Measurements from ENCODE around the gene SF3B2. TPM values are rescaled to one million over a fixed set of nuclear protein-coding genes. Genes with fewer than 3 reads are reported as not detected.
"Not testable (repeated sequence)": the region's sequence is repeated elsewhere in the genome, so short reads cannot be mapped to it uniquely, and the experiment has no call there.

The SF3B2 gene
- total RNA-seq, 2 donors from 2014 or later, result 142 TPM

DNA sequence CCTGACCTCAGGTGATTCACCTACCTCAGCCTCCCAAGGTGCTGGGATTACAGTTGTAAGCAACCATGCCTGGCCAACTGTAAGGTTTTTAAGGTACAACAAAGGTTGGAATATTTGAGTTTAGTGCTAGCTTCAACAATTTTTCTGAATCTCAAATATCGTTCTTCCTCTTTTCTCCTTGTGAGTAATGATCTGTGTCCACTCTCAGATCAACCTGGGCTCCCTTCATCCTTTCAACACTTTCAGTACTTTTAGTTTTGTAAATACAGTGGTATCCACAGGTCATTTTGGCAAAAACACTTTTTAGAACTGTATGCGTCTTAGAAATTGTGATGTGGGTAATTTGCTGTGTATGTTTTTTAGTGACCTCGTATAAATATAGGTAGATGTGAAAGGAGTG is 25.8 kb downstream of the SF3B2 start:
- ATAC-seq (ENCODE audit: insufficient number of reproducible peaks, low FRiP score, low read depth) (no peak), DNase-seq (ENCODE audit: low spot score) (no peak)
- TF ChIP-seq, protein P1, sequence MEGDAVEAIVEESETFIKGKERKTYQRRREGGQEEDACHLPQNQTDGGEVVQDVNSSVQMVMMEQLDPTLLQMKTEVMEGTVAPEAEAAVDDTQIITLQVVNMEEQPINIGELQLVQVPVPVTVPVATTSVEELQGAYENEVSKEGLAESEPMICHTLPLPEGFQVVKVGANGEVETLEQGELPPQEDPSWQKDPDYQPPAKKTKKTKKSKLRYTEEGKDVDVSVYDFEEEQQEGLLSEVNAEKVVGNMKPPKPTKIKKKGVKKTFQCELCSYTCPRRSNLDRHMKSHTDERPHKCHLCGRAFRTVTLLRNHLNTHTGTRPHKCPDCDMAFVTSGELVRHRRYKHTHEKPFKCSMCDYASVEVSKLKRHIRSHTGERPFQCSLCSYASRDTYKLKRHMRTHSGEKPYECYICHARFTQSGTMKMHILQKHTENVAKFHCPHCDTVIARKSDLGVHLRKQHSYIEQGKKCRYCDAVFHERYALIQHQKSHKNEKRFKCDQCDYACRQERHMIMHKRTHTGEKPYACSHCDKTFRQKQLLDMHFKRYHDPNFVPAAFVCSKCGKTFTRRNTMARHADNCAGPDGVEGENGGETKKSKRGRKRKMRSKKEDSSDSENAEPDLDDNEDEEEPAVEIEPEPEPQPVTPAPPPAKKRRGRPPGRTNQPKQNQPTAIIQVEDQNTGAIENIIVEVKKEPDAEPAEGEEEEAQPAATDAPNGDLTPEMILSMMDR (IDR thresholded peaks at IDR 0.05), result no peak
- Histone ChIP-seq H3K9me3 (no peaks in the 10 kb centered on the region), H3K27ac (no peak overlapping the region), H3K27me3 (replicated peaks; ENCODE audit: insufficient read depth) (no peaks in the 10 kb centered on the region), H3K36me3 (no peaks in the 10 kb centered on the region), H3K4me3 (no peak overlapping the region), H3K4me1 (ENCODE audit: control insufficient read depth in 1 of 2, low read depth in 2 of 2) (peaks cover 33 to 44% of the 10 kb centered on the region in 2 donors)

DNA sequence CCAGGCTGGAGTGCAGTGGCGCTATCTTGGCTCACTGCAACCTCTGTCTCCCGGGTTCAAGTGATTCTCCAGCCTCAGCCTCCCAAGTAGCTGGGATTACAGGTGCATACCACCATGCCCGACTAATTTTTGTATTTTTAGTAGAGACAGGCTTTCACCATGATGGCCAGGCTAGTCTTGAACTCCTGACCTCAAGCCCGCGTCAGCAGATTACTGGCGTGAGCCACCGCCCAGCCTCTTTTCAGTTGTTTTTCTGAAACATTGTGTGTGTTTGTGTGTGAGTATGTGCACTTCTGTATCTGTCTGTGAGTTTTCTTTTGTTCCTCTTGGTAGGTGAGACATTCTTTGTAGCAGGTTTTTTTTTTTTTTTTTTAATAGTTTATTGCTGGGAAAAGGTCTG is 26.8 kb downstream of the SF3B2 start:
- H3K27me3 ChIP-seq (replicated peaks; ENCODE audit: insufficient read depth); H3K9me3 ChIP-seq; H3K27ac ChIP-seq; H3K4me3 ChIP-seq; ATAC-seq (ENCODE audit: insufficient number of reproducible peaks, low FRiP score, low read depth); H3K36me3 ChIP-seq; DNase-seq (ENCODE audit: low spot score): not testable (repeated sequence)
- peaks cover 43 to 54% of the 10 kb centered on the region in 2 donors for H3K4me1 ChIP-seq (ENCODE audit: control insufficient read depth in 1 of 2, low read depth in 2 of 2)

DNA sequence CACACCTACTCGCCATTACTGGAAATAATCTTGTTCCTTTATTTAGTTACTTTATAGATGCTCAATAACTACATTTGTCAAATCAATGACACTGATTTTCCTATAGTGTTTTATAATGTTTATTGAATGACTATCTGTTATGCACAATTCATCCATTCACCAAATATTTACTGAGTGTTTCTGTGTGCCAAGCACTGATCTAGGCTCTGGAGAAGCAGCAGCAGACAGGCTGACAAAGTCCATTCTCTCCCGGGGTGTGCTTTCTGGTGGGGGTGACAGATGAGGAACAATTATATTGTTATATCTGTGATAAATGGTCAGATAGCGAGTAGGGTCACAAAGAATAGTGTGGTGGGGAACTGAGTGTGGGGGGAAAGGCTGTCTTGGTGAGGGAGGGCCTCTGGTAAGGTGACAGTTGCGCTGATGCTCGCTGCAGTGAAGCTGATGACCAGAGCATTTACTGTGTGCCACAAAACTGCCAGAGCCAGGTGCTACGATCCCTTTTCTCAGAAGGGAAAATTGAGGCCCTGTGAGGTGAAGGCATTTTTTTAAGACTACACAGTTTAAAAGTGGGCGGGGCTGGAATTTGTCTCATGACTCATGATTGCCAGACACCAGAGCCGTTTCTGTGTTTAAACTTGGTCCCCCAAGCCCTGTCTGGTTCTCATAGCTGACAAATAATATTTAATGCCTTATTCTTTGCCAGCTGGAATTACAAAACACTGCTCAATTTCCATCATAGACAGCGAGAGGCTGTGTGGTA is 28.1 kb downstream of the SF3B2 start:
- peak overlapping the region; percentile 37 to 77 for H3K27ac ChIP-seq
- no peak for DNase-seq (ENCODE audit: low spot score)
- no peak overlapping the region for H3K4me3 ChIP-seq
- peaks cover 48 to 67% of the 10 kb centered on the region in 2 donors for H3K4me1 ChIP-seq (ENCODE audit: control insufficient read depth in 1 of 2, low read depth in 2 of 2)
- ATAC-seq (ENCODE audit: insufficient number of reproducible peaks, low FRiP score, low read depth), result peak; percentile 57
- no peaks in the 10 kb centered on the region for H3K27me3 ChIP-seq (replicated peaks; ENCODE audit: insufficient read depth)
- no peaks in the 10 kb centered on the region for H3K36me3 ChIP-seq
- no peaks in the 10 kb centered on the region for H3K9me3 ChIP-seq
- TF ChIP-seq, protein P1 (IDR thresholded peaks at IDR 0.05), result no peak

DNA sequence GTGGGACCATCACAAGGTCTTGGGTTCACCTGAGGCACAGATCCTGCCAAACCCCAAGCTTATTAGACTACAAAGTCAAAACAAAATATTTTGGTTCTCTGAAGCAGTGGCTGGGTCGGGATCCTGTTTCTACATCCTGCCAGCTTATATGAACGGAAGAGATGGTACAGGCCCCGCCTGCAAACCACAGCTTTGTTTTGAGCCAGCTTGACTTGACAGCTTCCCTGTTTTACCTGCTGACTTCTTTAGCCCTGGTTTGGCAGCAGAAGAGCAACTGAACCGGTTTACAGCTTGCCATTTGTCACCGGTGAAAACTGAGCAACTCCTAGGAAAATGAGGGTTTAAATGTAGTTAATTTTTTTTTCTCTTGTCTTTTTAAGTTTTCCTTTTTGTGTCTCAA is 29.3 kb downstream of the SF3B2 start:
- DNase-seq (ENCODE audit: low spot score), result no peak
- peaks cover 47 to 67% of the 10 kb centered on the region in 2 donors for H3K4me1 ChIP-seq (ENCODE audit: control insufficient read depth in 1 of 2, low read depth in 2 of 2)
- no peaks in the 10 kb centered on the region for H3K27me3 ChIP-seq (replicated peaks; ENCODE audit: insufficient read depth)
- no peak for ATAC-seq (ENCODE audit: insufficient number of reproducible peaks, low FRiP score, low read depth)
- TF ChIP-seq, protein P1 (IDR thresholded peaks at IDR 0.05), result no peak
- H3K9me3 ChIP-seq, result no peaks in the 10 kb centered on the region
- no peaks in the 10 kb centered on the region for H3K36me3 ChIP-seq
- H3K27ac ChIP-seq, result peak overlapping the region; percentile 16 to 77
- no peak overlapping the region for H3K4me3 ChIP-seq

DNA sequence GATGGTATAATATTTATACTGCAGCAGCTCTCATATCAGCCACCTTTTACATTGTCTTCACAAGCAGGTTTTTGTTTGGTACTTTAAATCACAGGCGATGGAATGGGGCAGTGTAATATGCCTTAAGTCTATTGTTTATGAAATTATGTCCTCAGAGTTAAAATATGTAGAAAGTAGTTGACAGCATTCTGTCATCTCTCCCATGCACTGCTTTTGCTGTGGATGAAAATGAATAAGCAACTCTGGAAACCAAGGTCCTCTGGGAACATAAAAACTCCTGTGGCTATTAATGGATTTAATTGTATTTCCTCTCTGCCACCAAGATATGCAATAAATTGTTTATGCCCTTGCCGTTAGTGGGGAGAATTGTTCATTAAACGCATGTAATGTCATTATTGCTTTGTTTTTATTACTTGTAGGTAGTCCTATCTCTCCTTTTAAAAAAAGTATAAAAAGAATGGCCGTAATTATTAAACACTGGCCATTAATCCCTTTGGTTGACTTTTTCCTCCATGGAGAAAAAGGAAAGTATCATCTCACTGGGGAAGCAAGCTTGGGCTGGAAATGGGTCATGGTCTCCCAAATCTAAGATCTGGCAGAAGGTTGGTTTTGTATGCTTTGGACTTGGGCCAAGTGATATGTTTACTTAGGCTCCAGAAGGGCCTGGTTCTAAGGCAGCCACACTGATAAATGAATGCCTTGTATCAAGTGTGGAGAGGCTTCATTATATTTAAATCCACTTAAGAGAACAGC is 31.0 kb downstream of the SF3B2 start:
- DNase-seq (ENCODE audit: low spot score), result no peak
- no peaks in the 10 kb centered on the region for H3K9me3 ChIP-seq
- no peaks in the 10 kb centered on the region for H3K27me3 ChIP-seq (replicated peaks; ENCODE audit: insufficient read depth)
- H3K4me3 ChIP-seq, result no peak overlapping the region
- no peak for ATAC-seq (ENCODE audit: insufficient number of reproducible peaks, low FRiP score, low read depth)
- H3K4me1 ChIP-seq (ENCODE audit: control insufficient read depth in 1 of 2, low read depth in 2 of 2), result peaks cover 39 to 59% of the 10 kb centered on the region in 2 donors
- H3K36me3 ChIP-seq, result no peaks in the 10 kb centered on the region
- TF ChIP-seq, protein P1 (IDR thresholded peaks at IDR 0.05), result no peak
- H3K27ac ChIP-seq, result peak overlapping the region in 1 of 2 donors; percentile 33
